IMR-90 (cell line): ENCODE data around the gene RAPGEF2. TPM values are rescaled to one million over a fixed set of nuclear protein-coding genes. Genes with fewer than 3 reads are reported as not detected.

ENCODE experiments used
- ATAC-seq: fragments of 200-7000 bp; cut with Tn5 transposase; 2 replicates; pipeline ENCODE4 v1.9.1; 2020; ENCODE audit warnings: low read depth, mild to moderate bottlenecking, moderate library complexity
- BruUV-seq: library from RNA; stranded (reverse); fragments of 400-500 nt; replicated peaks from 2 replicates; lab custom pipeline; 2021; lab: Mats Ljungman, UMichigan
- CTCF ChIA-PET: fragments of 300-600 bp; formaldehyde crosslinking; extraction: SDS; loops from one replicate; lab custom pipeline; 2021; ENCODE audit warnings: antibody characterized with exemption; lab: Yijun Ruan, JAX
- POLR2A ChIA-PET: fragments of 300-600 bp; sonication (Branson Sonifier 250); formaldehyde crosslinking; loops from one replicate; lab custom pipeline; 2022; ENCODE audit warnings: antibody characterized with exemption; ENCODE audit not compliant: unreplicated experiment; lab: Charles Lee
- DNase-seq: peaks from one replicate; pipeline ENCODE4 v3.0.0; 2013
- H2AFZ ChIP-seq: replicated peaks from 2 replicates; pipeline ENCODE3; 2013; ENCODE audit warnings: low read length, mild to moderate bottlenecking; ENCODE audit not compliant: poor library complexity
- H2AK5ac ChIP-seq: 2 replicates; pipeline ENCODE4 v1.6.1; 2013; ENCODE audit warnings: low read depth, low read length, inconsistent platforms
- H2AK9ac ChIP-seq: replicated peaks from 2 replicates; pipeline ENCODE3; 2013; ENCODE audit warnings: mild to moderate bottlenecking, low read depth, low read length, moderate library complexity; ENCODE audit not compliant: poor library complexity
- H2BK120ac ChIP-seq: 2 replicates; pipeline ENCODE4 v1.6.1; 2013; ENCODE audit warnings: low read depth, low read length, inconsistent platforms
- H2BK15ac ChIP-seq: 3 replicates; pipeline ENCODE4 v1.6.1; 2013; ENCODE audit warnings: low read depth, low read length, inconsistent platforms
- H2BK20ac ChIP-seq: 2 replicates; pipeline ENCODE4 v1.6.1; 2013; ENCODE audit warnings: low read depth, mild to moderate bottlenecking, inconsistent platforms, low read length, moderate library complexity
- H2BK5ac ChIP-seq: 2 replicates; pipeline ENCODE4 v1.6.1; 2013; ENCODE audit warnings: mild to moderate bottlenecking, low read depth, low read length, inconsistent platforms; ENCODE audit not compliant: poor library complexity, severe bottlenecking
- H3K14ac ChIP-seq: replicated peaks from 2 replicates; pipeline ENCODE4 v1.6.1; 2013; ENCODE audit warnings: low read depth, low read length, inconsistent platforms
- H3K18ac ChIP-seq: 2 replicates; pipeline ENCODE4 v1.6.1; 2013; ENCODE audit warnings: low read depth, low read length, control low read depth
- H3K23ac ChIP-seq: 2 replicates; pipeline ENCODE4 v1.6.1; 2013; ENCODE audit warnings: low read depth, low read length, inconsistent platforms
- H3K27ac ChIP-seq: 2 replicates; pipeline ENCODE4 v1.5.1; 2013; ENCODE audit warnings: mild to moderate bottlenecking, control low read depth, low read length; ENCODE audit not compliant: insufficient read depth
- H3K27me3 ChIP-seq: 2 replicates; pipeline ENCODE4 v1.6.1; 2013; ENCODE audit warnings: low read length; ENCODE audit not compliant: control insufficient read depth, insufficient read depth
- H3K36me3 ChIP-seq: 2 replicates; pipeline ENCODE4 v1.6.1; 2013; ENCODE audit warnings: low read length, mixed read lengths; ENCODE audit not compliant: control insufficient read depth, insufficient read depth
- H3K4ac ChIP-seq: 2 replicates; pipeline ENCODE4 v1.6.1; 2013; ENCODE audit warnings: low read depth, low read length, inconsistent platforms
- H3K4me1 ChIP-seq: 2 replicates; pipeline ENCODE4 v1.6.1; 2013; ENCODE audit warnings: low read length, mixed read lengths; ENCODE audit not compliant: control insufficient read depth, insufficient read depth
- H3K4me2 ChIP-seq: 2 replicates; pipeline ENCODE4 v1.6.1; 2013; ENCODE audit warnings: low read depth, mild to moderate bottlenecking, control low read depth, low read length, moderate library complexity
- H3K4me3 ChIP-seq: 2 replicates; pipeline ENCODE4 v1.5.1; 2013; ENCODE audit warnings: low read depth, mild to moderate bottlenecking, control low read depth, low read length, moderate library complexity; ENCODE audit not compliant: insufficient read depth
- H3K56ac ChIP-seq: 2 replicates; pipeline ENCODE4 v1.6.1; 2013; ENCODE audit warnings: low read length, inconsistent platforms; ENCODE audit not compliant: insufficient read depth; ENCODE audit errors: extremely low read depth
- H3K79me1 ChIP-seq, 2 experiments: 2 replicates each; pipeline ENCODE4 v1.6.1; 2013; ENCODE audit warnings: low read length in 2 of 2, inconsistent platforms in 1 of 2, low read depth in 1 of 2
- H3K9ac ChIP-seq: 2 replicates; pipeline ENCODE4 v1.6.1; 2013; ENCODE audit warnings: low read depth, low read length, control low read depth
- H3K9me1 ChIP-seq: 2 replicates; pipeline ENCODE4 v1.6.1; 2013; ENCODE audit warnings: low read length, inconsistent platforms; ENCODE audit not compliant: insufficient read depth
- H3K9me3 ChIP-seq: 2 replicates; pipeline ENCODE4 v1.6.1; 2013; ENCODE audit warnings: low read length; ENCODE audit not compliant: control insufficient read depth, insufficient read depth
- H4K20me1 ChIP-seq: 2 replicates; pipeline ENCODE4 v1.6.1; 2013; ENCODE audit warnings: low read length, inconsistent platforms; ENCODE audit not compliant: insufficient read depth
- H4K5ac ChIP-seq: 2 replicates; pipeline ENCODE4 v1.6.1; 2013; ENCODE audit warnings: mild to moderate bottlenecking, low read depth, low read length, control low read depth
- H4K8ac ChIP-seq, 2 experiments: 2 replicates each; pipeline ENCODE4 v1.6.1; 2013; ENCODE audit warnings: low read depth in 2 of 2, low read length in 2 of 2, control low read depth in 1 of 2, inconsistent platforms in 1 of 2
- H4K91ac ChIP-seq: 2 replicates; pipeline ENCODE4 v1.6.1; 2013; ENCODE audit warnings: low read depth, low read length, inconsistent platforms; ENCODE audit not compliant: insufficient read depth
- CHD1 ChIP-seq: IDR thresholded peaks from 2 replicates; pipeline ENCODE4 v1.6.1; 2012; ENCODE audit warnings: low read depth, low read length, improper control_type of control experiment
- MXI1 ChIP-seq: IDR thresholded peaks from 2 replicates; pipeline ENCODE4 v1.6.1; 2012; ENCODE audit warnings: low read depth, mild to moderate bottlenecking, low read length, moderate library complexity, borderline replicate concordance
- NFE2L2 ChIP-seq: fragments of 150-350 bp; IDR thresholded peaks from 2 replicates; pipeline ENCODE4 v1.6.1; 2016; ENCODE audit warnings: low read depth, mild to moderate bottlenecking, low read length
- USF2 ChIP-seq: fragments of 150-350 bp; IDR thresholded peaks from 2 replicates; pipeline ENCODE4 v1.6.1; 2017; ENCODE audit warnings: mild to moderate bottlenecking, antibody characterized with exemption, low read length, low read depth
- WGBS, 2 experiments: methylation state at CpG; one replicate each; pipeline versions ENCODE4 v1.1.5 to v1.1.7; 2013; ENCODE audit warnings: missing lambda C conversion rate in 2 of 2; ENCODE audit not compliant: insufficient read length in 1 of 2; ENCODE audit errors: extremely low coverage in 2 of 2; 5-methylcytosine and 5-hydroxymethylcytosine counted together
- dilution Hi-C: fragments of 300-500 bp; cut with HindIII; formaldehyde crosslinking; loops from one replicate; pipeline ENCODE4 v1.14.3; 2018; ENCODE audit warnings: low sequenced_read_pairs; ENCODE audit not compliant: unreplicated experiment
- in situ Hi-C: fragments of 300-500 bp; cut with MboI; formaldehyde crosslinking; loops from 3 replicates; pipeline ENCODE4 v1.14.3; 2019; ENCODE audit warnings: low sequenced_read_pairs, inconsistent platforms, mixed read lengths
- intact Hi-C: fragments of 100-400 bp; cut with micrococcal nuclease; formaldehyde crosslinking; loops from 2 replicates; pipeline ENCODE4 v1.10.0; 2022
- polyA plus RNA-seq, 3 experiments: library from polyadenylated mRNA; depleted of rRNA; stranded (reverse); fragments of >200 nt; gene quantifications; 2 replicates each; pipeline ENCODE4 v1.2.3, GENCODE V29; 2012; ENCODE audit warnings: low replicate concordance in 1 of 3
- total RNA-seq: library from RNA; depleted of rRNA; stranded (reverse); fragments of >200 nt; gene quantifications from 2 replicates; pipeline ENCODE4 v1.2.3, GENCODE V29; 2012
- TF ChIP-seq, protein P1 (sequence below): fragments of 150-350 bp; IDR thresholded peaks from 2 replicates; pipeline ENCODE4 v1.6.1; 2016; ENCODE audit warnings: low read depth, mild to moderate bottlenecking, low read length, moderate library complexity, borderline replicate concordance

Gene RAPGEF2
- total and polyA plus RNA-seq, 2 of the 4 experiments (the other 2 are of a cell fraction), result 27.6 to 109 TPM

- no peak for TF ChIP-seq CHD1
- TF ChIP-seq USF2, result no peak
- TF ChIP-seq, protein P1, sequence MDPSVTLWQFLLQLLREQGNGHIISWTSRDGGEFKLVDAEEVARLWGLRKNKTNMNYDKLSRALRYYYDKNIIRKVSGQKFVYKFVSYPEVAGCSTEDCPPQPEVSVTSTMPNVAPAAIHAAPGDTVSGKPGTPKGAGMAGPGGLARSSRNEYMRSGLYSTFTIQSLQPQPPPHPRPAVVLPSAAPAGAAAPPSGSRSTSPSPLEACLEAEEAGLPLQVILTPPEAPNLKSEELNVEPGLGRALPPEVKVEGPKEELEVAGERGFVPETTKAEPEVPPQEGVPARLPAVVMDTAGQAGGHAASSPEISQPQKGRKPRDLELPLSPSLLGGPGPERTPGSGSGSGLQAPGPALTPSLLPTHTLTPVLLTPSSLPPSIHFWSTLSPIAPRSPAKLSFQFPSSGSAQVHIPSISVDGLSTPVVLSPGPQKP, result no peak
- TF ChIP-seq NFE2L2, result no peak
- TF ChIP-seq MXI1, result no peak
- no peak overlapping the region for H4K91ac ChIP-seq
- no peak overlapping the region for H3K27ac ChIP-seq
- no peak overlapping the region for H2BK120ac ChIP-seq
- no peaks in the 10 kb centered on the region for H3K27me3 ChIP-seq
- dilution Hi-C loops, result no loop called here
- no peak for DNase-seq
- 0 out of 2 replicates have a peak, but pooled peaks cover 5% of the 10 kb centered on the region for H3K9me1 ChIP-seq
- no peak overlapping the region for H2BK20ac ChIP-seq
- peaks cover 11% of the 10 kb centered on the region for H4K20me1 ChIP-seq
- no peak overlapping the region for H3K9ac ChIP-seq
- BruUV-seq, result no TSS peak
- peaks cover 2% of the 10 kb centered on the region; the same call in 1 of the 2 replicates for H3K4me1 ChIP-seq
- H2AK5ac ChIP-seq, result no peak overlapping the region
- H3K14ac ChIP-seq, result no peak overlapping the region
- H3K9me3 ChIP-seq, result no peaks in the 10 kb centered on the region
- H3K56ac ChIP-seq, result no peak overlapping the region
- no peak overlapping the region for H3K4me2 ChIP-seq
- no peak overlapping the region for H2BK15ac ChIP-seq
- intact Hi-C loops, result no loop called here
- H3K4me3 ChIP-seq, result no peak overlapping the region
- H2BK5ac ChIP-seq, result no peak overlapping the region
- no peaks in the 10 kb centered on the region for H3K36me3 ChIP-seq
- no peak overlapping the region for H3K18ac ChIP-seq
- H3K79me1 ChIP-seq, result peaks cover 21 to 32% of the 10 kb centered on the region in 2 experiments
- H3K23ac ChIP-seq, result no peak overlapping the region
- POLR2A ChIA-PET, result no interaction called here
- H4K5ac ChIP-seq, result no peak overlapping the region
- H2AK9ac ChIP-seq, result no peak overlapping the region
- CTCF ChIA-PET, result interaction anchor here (1.2 kb wide), 1 partner anchor 14 kb away, joined by 4 read pairs; no protein-coding TSS in a partner anchor
- ATAC-seq, result no peak
- H2AFZ ChIP-seq, result no peak overlapping the region
- H3K4ac ChIP-seq, result no peak overlapping the region
- no peak overlapping the region for H4K8ac ChIP-seq
- in situ Hi-C loops, result no loop called here
- no CpG with 5 or more reads among the region's 2 CpGs for WGBS, 2 experiments
These were observed 31.6 kb downstream of the RAPGEF2 start for GRCh38 chr4:159134429-159134828.
